Pons (tissue), 1 donor: ENCODE measurements around the gene DLG5.

Experiments used
- DNase-seq: peaks from one replicate; pipeline ENCODE4 v3.0.0-alpha.2; 2016; ENCODE audit warnings: low spot score

DLG5 gene

DNA sequence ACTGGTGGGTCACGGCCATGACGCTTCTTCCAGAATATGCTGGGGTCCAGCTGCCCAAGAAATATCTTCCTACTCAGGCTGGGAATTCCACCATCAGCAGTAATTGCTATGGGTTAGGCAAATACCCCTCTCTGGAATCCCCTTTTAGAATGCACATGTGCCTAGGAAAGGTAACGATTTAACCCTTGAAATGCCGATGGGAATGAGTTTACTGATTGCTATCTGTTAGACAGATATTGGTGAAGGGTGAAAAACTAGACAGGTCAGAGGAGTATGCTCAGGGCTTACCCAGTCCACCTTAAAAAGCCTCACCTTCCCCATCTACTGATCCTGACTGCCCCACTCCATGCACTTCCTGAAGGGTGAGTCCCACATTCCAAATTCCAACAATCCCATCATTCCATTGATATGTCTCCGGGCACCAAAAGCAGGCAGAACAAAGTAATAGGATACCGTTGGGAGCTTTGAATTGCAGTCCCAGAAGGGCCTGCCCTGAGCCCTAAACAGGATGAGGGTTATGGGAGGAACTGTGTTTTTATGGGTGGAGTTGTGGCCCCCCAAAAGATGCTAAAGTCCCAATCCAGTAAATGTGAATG lies 59.3 kb downstream of the DLG5 start:
- no peak for DNase-seq

DNA sequence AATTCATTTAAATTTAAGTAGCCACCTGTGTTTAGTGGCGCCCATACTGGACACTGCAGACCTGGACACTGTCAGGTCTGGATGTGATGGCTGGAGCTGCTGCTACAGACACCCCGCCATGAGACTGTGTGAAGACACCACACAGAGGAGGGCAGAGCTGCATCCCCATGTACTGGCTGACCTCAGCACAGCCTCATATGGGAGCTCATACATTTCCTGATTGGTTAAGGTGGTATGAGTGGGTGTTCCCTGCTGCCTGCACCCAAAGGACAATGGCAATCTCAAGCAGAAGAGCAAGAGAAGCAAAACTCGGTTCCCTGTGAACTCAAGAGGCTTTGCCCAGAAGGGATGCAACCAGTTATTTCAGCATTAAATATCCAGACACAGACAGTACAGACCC lies 60.0 kb downstream of the DLG5 start:
- no peak for DNase-seq

DNA sequence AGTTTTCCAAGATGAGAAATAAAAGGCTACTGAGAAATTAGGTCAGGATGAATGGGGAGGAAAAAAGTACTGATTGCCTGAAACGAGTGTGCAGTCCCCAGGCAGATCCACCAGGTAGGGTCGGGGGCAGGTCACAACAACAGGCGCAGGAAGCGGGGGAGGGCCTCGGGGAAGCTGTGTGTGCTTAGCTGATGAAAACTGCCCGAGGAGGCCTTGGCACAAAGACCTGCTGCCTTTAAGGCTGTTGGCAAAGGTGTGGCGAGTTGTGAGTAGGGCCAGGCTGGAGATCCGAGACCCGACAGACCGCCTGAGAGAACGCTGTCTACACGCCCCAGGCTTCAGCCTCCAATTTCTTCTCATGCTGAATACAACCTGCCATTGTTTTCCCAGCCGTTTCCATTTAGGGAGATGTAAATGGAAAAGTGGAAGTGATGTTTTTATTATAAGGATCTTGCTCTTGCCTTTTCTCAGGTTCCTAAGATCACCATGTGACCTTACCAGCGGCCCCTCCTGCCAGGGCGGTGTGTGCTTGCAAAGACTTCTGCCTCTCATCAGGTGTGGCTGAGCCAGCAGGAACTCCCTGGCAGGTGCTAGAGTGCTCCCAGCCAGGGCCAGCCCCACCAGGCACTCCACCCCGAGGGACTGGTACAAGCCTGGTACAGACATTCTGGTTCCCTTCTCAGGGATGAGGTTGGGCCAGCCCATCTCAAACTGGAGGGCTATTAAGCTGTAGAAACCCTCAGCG lies 60.8 kb downstream of the DLG5 start:
- no peak for DNase-seq

DNA sequence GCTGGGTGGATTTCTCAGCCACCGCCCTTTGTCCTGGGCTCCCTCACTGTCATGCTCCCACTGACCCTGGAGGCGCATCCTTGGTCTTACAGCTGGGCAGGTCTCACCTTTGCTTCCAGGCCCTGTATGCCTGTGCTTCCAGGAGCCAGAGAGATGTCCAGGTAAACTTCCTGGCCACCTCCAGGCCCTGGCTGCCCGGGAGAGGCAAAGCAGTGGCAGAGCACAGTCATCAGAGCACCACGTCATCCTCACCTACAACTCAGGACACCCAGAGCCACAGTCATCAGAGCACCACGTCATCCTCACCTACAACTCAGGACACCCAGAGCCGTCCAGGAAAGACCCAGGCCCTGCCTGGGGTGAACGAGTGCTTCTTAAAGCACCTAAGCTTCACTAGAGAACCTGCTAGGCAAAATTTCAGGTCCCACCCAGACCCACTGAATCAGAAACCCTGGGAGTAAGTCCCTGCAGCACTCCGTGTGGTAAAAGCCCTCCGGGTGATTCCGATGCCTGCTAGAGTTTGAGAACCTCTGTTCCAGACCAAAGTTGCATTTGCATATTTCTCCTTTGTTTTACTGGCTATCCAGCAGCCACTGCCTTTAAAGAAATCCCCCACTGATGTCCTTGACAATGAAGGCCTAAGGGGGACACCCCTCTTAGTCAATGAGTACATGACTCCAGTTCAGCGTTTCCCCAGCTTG lies 62.3 kb downstream of the DLG5 start:
- no peak for DNase-seq

DNA sequence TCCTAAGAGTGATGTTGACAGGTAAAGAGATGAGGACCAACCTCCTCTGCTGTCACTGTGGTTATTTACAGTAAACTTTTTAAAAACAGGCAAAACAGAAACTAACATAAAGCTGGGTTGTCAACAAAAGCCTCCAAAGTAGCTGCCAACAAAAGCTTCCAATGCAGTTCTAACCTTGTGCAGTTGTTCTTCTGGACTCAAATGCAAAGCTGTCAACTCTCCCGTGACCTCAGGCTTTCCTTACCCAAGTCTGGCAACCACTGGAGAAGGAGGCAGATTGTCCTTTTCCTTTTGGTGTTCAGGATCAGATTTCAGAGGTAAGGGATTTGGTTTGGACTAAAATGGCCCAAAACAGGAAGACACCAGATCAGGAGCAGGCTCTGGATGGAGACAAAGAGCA lies 63.1 kb downstream of the DLG5 start:
- no peak for DNase-seq

DNA sequence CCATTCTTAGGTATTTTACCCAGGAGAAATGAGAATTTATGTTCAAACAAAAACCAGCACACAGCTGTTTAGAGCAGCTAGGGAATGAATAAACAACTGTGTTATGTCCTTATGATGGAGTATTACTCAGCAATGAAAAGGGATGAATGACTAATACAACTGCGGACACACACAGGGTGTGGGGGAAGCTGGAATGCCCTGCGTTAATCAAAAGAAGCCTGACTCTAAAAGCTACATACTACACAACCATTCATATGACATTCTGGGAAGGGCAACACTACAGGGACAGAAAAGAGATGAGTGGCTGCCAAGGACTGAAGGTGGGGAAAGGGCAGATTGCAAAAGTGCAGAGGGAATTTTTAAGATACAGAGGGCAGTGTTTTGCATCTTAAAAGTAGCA lies 64.0 kb downstream of the DLG5 start:
- DNase-seq: no peak

DNA sequence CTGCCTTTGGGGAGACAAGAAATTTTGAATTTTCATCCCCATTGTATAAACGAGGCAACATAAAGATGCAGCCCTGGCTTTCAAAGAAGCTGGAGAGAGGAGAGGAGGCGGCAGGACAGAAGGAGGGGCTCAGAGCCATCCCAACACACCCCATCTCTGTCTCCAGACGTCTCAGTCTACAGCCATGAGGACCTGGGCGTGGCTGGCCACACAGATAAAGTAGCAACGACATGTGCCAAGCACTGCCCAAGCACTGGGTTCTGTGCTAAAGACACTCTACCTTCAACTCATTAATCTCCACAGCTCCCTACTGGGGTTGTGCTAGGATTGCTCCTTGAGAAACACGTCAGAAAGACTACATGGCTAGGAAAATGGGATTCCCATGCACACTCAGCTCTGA lies 65.2 kb downstream of the DLG5 start:
- no peak for DNase-seq

DNA sequence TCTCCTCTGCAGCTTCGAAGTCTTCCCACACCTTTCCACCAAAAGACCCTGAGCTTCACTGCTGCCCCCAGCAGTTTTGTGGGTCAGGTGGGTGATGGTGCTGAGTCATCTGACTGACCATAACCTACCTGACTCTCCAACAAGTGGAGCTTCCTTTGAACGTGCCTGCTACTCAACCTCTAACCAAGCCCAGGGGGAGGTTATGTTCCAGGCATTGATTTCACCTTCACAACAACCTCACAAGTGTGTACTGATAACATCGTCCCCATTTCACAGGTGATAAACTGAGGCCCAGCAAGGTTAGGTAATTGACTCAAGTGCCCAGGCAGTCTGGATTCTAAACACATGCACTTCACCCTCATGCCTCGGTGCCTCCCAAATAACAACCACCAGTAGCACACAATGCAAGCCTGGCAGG lies 66.7 kb downstream of the DLG5 start:
- DNase-seq: no peak

DNA sequence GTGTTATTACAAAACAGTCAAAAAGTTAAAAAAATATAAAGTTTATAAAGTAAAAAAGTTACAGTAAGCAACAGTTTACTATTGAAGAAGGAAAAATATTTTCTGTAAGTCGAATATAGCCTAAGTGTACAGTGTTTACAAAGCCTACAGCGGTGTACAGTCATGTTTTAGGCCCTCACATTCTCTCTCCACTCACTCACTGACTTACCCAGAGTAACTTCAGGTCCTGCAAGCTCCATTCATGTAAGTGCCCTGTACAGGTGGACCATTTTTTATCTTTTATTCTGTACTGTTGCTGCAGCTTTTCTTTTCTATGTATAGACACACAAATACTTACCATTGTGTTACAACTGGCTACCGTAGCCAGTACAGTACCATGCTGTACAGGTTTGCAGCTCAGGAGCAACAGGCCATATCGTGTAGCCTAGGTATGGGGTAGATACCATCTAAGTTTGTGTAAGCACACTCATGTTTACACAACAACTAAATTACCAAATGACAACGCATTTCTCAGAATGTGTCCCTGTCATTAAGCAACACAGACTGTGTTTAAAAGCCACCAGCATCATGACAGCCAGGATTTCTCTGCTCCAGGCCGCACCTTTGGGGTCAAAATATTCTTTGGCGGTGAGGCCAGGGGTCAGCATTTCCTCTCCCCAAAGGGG lies 67.2 kb downstream of the DLG5 start:
- DNase-seq: no peak

DNA sequence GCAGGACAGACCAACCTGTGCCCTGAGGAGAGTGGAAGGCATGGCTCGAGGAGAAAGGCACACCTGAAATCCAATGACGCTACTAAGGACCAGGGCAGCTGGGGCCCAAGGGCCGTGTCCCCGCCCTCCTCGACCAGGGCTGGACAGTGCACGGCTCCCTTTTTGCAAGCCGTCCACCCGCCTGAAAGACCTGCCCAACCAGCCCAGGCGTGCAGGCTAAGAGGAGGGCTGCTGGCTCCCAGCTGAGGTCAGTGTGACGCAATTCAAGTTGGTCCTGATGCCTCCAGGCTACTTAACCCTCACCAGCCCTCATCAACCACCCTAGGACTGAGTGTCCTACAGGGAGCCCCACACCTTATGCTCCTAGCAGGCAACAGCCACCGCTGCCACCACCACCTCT lies 69.3 kb downstream of the DLG5 start:
- DNase-seq: no peak

DNA sequence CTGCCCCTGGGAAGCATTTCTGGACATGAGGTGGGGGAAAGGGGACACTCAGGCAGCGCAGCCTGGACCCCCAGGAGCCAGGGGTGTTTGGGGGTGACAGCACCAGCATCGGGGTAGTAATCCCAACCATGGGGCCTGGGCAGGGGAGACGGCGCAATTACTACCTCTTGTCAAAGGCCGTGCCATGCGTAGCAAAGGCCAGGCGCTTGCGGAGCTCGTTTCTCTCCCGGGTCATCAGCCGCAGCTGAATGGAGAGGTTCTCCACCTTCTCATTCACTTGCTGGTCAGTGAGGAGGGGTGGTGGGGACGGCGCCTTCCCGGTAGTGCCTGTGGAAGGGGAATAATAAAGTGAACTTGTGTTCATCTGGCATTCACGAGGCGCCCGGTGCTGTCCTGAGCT lies 70.0 kb downstream of the DLG5 start:
- no peak for DNase-seq

DNA sequence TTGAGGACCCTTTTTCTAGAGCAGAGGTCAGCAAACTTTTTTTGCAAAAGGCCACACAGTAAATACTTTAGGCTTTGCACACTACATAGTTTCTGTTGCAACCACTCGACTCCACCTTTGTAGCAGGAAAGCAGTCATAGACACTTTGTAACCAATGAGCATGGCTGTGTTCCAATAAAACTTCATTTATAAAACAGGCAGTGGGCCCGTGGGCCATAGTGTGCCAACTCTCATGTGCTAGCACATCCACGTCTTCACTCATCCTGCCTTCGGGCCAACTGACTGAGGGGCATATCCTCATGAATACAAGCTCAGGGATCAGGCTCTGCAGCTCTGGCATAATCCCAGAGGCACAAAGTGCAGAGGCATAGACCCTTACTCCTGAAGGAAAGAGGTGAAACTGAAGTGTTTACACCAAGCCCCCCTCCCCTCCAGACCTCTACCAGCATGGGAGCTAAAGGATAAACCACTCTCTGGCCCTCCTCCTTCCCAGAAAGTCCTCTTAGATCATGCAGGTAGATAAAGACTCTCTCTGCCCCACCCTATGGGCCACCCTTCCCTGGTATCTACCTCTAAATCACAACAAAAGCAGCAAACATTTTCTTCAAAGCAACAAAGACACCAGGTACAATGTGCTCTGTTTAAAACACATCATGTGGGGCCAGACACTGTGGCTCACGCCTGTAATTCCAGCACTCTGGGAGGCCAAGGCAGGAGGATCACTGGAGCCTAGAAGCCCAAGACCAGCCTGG lies 71.0 kb downstream of the DLG5 start:
- DNase-seq: no peak

DNA sequence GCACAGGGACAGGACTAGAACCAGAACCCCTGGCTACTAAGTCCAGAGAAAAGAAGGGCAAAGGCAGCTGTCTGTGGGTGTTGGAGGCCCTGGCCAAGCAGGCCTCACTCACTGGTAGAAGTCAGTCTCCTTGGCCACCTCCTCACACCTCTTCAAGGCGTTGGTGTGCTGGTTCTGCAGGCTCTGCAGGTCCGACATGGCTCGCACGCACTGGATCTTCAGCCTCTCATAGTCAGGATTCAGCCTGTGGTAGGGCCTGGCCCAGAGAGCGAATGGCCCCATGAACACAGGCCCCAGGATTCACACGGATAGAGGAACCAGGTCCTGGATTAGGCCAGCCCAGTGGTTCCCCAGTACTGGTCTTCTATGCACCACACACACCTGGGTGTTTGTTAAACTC lies 72.4 kb downstream of the DLG5 start:
- no peak for DNase-seq

DNA sequence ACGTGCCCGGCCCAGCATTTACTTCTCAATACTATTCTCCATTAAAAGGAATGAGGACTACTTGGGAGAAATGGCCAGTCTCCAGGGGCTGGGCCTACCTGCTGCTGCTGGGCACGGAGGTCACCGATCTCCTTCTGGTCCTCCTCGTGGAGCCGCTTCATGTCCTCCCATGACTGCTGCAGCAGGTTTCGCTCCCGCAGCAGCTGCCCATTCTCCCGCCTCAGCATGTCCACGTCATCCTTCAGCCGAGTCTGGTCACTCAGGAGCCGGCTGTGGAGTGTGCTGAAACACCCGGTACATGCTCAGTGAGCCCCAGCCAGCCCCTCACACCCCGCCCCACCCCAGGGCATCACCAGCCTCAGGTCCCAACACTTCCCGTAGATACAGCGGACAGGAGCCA lies 73.3 kb downstream of the DLG5 start:
- no peak for DNase-seq

DNA sequence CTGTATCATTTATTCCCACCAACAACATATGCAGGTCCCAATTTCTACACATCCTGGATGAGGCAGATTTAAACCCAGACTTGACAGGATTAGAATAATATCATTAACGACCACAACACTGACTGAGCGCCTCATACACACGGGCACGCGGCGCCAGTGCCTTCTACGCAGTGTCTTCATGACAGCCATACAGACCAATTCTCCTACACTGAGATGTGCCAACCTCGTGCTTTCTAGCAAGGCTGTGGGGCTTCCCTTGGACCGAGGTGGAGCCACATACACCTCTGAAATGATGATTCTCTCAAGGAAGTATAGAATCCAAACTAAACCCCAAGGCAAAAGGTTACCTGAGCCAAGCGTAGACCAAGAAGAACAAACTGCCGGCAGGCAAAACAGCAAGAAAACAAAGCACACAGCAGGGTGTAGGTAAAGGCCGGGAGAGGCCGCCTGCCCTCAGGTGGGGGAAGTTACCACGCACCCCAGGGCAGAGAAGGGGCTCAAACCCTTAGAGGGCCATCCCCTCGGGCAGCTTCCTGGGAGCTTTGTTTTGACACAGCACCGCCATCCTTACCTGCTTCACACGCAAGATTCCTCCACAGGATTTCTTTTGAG lies 75.8 kb downstream of the DLG5 start:
- no peak for DNase-seq

DNA sequence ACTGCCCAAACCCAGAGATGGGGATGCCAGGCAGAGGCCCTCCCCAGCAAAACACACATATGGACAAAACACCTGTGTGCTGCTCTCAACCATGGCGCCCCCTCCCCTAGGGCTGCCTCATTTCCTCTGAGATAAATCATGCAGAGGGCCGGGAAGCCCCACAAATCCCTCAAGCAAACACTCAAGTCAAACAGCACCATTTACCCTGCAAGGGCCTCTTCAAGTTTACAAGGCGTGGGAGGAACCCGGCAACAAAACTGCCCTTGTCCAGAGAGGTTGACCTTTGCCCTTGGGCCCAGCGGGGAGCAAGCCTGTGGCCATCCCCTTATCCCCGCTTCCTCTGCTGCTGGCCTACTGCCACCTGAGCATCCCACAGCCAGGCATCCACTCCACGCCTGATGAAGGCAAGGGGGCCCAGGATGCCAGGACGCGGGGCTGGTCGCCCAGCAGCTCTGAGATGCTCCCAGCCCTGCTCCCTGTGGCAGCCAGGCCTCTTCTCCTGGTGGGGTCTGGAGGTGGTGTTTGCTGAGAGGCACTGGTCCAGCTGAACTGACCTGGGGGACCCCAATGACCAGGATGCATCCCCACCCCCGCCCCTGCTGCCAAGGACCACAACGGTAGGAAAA lies 77.4 kb downstream of the DLG5 start:
- DNase-seq: no peak

DNA sequence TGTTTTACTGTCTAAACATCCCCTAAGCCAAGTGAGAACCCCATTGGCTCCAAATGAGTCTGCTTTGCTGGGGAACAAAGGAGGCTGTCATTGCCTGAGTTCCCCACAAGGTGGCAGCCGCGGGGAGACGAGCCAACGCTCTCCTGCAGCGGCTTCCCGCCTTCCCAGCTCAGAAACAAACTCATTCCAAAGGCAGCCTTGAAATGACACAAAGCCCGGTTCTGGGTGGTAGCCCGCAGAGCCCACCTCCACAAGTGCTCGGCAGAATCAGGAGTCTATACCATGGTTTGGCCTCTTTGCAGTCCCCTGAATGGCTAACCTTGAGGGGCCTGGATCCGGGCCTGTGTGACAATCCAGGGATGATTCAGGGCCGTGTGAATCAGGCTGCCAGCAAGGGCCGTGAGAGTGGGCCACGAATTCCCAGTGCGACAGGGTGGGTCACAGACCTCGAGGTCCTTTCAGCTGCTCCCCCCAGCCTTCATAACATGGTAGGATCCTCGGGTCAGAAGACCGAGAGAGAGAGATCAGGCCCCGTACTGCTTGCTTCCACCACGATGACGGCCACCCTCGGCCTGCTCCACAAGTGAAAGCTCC lies 79.7 kb downstream of the DLG5 start:
- DNase-seq: peak; percentile 79

DNA sequence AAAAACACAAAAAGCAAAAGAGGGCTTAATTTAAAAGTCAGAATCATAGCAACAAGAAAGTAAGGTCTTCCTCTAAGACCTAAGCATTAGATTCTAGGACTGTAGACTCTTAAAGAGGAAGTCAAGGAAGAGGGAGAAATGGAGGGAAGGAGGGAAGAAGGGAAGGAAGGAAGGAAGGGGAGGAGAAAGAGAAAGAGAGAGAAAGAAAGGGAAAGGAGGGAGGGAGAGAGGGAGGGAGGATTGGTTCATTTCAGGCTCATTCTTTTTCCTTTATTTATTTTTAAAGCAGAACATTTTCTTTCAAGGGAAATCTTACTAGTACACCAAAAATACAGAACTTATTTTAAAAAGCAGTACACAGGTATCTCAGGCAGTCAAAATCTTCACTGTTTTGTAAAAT lies 81.1 kb downstream of the DLG5 start:
- no peak for DNase-seq

DNA sequence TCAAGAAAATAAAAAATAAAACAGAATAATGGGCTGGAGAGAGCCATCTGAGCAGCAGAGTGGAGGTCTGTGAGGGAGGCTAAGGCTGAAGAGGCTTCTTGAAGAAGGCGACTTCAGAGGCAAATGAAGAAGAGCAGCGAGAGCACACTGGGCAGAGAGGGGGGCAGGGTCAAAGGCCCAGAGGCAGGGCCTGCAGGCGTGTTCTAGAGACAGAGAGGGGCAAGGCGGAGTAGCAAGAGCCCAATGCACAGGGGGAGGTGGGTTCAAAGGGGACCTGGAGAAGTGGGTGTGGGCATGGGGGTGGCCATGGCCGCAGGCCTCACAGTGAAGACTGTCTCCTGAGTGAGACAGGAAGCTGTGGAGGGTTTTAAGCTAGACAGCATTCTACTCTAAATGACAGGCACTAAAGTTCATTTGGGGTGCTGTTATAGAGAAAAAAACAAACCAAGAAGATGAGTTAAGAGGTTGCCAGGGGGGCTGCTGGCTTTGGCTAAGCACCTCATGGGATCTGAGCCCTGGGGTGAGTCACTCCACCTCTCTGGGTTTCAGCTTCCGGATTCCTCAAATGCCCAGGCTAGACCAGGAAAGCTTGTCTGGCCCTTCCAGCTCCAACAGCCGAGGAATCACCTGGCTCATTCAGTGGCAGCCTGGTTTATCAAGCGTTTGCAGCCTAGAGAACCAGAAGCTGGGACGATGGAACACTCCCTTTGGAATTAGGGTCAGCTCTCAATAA lies 81.7 kb downstream of the DLG5 start:
- no peak for DNase-seq

DNA sequence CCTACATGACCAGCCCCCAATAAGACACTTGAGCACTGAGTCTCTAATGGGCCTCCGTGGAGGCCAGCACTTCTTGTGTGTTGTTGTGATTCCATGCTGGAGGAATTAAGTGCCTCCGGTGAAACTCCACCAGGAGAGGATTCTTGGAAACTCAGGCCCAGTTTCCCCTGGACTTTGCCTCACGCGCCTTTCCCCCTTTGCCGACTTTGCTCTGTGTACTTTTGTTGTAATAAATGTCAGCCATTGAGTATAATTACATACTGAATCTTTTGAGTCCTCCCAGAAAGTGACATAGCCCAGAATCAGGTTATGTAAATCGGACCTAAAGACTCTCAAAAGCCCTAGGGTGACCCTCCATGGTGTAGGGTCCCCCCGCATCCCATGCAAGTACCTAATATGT lies 82.4 kb downstream of the DLG5 start:
- no peak for DNase-seq
